ENCODE data around the gene ABO.
"Not testable (repeated sequence)": the region's sequence is repeated elsewhere in the genome, so short reads cannot be mapped to it uniquely, and the experiment has no call there.

The ABO gene

DNA sequence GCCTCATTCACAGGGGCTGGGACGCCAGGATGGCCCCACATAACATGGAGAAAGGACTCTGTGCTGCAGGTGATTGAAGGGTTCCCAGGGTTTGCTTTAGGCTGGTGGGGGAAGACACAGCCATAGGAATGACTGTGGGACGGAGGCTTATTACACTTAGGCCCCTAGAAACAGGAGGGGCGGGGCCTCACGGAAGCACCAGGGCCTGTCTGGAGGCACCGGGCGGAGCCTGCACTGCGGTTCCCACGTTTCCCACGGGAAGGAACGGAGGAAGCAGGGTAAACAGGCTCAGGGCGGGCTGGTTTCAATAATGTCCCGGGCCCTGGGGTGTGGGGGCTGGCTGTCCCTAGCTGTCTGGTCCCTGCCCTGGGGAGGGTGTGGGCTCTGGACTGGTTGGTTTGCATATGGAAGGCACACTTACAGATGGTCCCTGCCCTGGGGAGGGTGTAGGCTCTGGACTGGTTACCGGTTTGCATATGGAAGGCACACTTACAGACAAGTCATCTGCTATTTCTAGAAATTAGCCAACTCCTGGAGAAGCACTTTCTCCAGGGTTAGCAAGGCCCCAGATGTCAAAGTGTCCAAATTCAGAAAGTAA is 51.7 kb downstream of the ABO start:
- DNase-seq = not testable (repeated sequence)

DNA sequence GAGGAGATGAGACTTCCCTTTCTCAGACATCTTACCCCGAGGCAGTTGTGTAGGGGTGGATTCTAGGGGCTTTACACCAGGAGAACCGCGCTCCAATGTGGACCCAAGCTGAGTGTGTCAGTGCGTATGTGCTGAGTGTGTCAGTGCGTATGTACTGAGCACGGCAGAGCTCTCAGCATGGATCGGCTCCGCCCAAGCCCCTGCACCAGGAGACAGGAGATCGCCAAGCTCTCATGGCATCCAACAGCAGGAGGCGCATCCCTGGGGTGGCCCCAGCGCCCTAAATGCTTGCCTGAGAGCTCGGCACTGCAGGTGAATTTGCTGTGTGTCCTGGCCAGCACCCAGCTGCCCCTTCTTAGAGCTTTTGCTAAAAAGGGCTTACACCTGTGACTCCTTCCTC is 53.0 kb downstream of the ABO start:
- DNase-seq = not testable (repeated sequence)

DNA sequence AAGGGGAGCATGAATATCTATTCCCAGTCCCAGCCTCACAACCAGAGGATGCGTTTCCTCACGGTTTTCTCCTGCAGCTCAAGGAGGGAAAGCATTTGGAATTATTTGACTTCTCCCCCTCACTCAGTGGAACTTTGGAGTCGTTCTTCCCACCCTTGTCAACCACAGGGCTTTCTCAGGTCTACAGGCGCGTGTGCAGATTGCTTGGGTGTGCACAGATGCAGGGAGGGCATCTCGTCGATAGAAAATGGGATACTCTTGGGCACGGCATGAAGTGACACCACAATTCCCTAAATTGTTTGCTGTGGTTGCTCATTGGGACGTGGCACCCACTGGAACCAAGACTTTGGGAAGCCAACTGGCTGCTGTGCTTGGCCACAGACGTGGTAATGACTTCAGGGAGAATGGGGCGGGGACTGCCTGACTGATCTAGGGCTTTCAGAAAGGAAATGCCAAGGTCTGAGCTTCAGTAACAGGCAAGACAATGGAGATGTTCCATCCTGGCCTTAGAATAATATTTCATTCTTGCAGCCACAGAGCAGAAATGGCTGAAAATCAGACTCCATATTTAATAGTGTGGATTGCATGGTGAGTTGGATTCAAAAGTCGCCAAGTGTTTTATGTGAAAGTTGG is 53.7 kb downstream of the ABO start:
- DNase-seq = no peak

DNA sequence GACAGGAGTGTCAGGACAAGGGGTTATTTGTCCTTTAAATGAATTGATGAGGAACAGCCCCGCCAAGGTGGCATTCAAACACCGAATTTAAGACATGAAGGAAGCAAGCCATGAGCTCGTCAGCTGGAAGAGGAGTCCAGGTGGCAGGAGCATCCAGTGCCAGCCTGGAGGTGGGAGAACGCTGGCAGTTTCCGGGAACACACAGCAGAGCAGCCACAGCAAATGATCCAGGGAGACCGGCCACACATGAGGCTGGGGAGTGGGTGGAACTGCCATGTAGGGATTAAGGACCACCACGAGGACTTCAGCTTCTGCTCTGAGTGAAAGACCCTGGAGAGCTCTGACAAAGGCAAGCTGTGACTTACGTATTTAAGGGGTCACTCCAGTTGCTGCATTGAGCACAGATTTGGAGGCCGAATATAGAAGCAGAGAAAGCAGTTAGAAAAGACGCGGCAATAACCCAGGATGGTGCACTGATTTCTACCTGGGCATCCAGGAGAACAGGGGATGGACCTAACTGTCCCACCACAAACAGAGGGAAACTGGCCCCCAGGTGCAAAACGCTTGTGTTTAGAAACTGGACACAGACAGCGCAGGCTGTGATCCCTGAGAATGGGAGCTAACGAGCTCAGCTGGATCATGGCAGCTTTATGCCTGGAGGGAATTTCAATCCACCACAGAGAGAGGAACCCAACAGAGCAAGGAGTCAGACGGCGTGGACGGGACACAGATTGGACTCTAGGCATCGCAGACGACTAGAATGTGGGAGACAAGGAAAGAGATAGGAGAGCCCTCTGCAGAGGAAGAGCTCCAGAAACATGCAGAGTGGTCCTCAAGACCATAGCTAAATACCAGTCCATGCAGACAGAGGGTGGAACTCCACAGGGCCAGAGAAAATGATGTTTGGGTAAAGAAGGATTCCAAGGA is 56.7 kb downstream of the ABO start:
- DNase-seq = not testable (repeated sequence)

DNA sequence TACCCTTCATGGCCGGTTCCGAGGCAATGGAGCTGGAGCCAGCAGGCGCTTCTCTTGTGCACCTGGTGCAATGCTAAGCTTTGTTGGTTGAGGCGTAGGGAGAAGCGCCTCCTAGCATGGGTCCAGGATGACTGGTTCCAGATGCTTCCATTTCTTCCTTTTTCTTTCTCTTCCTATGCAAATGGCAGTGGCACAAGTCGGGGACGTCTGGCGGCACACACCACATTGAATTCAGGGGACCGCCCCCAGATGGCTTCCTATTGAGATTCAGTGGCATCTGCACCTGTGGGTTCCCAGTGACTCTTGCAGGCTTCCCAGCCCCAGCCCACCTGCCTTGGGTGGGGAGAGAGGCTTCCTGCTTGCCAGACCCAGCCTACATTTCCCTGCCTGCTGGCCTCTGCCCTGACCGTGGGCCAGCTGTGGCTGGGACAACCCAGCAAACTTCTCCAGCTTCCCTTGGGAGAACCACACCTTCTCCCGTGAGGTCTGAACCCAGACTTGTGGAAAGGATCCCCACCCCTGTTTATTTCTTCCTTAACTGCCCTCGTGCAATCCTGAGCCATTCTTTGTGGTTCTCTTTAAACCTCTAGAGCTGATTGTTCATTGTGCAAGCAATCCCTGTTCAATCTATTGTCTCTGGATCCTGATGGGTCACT is 57.5 kb downstream of the ABO start:
- not testable (repeated sequence) for DNase-seq

DNA sequence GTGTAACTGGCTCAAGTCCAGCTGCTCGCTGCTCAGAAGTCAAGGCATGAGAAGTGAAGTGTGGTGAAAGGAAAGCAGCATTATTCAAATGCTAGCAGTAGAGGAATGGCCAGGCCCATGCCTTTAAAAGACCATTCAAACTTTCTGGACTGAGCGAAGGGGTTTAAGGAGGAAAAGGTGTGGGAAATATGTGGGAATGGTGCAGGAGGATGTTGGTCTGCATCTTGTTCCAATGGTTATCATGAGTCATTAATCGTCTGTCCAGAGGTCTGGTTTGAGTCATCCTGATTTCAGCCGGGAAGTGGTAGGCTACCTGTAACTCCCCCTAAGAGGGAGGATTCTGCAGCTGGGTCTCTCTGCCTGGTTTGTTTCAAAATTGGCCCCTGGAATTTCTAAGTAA is 60.7 kb downstream of the ABO start:
- not testable (repeated sequence) for DNase-seq

DNA sequence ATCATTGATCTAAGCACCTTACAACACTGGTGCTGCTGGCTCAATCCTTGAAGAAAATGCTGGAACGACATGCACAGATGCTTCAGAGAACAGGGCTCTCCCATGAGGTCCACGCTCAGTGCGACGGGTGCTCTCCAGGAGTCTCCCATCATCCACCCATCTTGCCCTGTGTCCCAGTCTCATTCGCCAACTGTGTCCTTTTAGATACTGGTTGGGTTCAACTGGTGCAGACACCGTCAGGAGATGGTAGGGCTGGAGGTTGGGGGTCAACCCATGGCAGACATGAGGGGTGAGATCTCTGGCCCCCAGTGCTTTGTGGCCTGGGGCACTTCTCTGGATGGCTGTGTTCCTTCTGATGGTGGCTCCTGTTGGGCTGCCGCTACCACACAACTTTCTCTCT is 64.4 kb downstream of the ABO start:
- DNase-seq = no peak

DNA sequence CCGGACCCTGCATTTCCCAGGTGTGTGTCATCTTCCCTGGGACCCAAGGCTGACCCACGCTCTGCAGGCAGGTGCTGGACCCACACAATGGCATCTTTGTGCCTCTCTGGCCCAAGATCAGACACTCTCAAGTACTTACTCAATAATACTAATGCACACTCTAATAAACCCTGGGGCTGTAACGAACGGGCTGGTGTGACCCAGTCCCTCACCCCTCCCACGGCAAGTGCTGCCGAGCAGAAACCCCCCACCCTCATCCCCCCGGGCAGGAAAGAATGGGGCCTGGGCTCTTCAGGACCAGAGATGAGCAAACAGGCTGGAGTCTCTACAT is 64.8 kb downstream of the ABO start:
- DNase-seq = no peak

DNA sequence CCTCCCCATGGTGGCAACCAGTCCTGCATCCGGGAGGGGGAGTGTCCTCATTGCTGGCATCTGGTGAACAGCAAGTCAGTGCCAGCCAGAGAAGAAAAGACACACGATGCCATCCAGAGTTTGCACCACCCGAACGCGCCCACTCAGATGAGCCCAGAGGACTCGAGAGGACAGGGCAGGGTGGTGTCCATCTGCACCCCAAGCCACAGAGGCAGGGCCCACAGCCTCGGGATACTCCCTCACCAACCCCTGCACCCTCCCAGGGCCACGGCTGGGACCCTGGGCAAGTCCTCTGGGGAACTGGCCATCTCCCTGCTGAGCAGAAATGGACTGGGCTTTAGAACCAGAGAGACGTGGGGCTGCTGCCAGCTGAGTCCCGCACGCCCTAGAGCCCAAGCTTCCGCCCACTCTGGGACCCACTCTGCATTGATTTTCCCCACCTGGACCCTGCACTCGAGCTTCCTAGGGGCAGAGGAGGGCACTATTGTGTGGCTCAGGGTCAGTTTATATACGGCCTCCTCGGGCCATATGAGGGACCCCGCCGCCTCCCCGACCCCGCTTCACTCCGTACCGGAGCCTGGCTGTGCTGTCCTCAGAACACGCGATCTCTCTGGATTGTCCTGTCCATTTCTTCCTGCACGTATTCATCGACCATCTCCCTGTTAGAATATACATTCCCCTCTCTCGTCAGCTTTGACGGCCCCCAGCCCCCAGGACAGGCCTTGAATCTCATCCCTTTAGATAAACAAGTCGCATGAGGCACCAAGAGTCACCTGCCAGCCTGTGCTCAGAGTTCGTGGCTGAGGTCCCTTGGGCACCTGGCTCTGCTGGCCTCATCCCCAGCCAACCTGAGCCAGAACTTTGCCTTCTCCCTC is 65.4 kb downstream of the ABO start:
- DNase-seq = not testable (repeated sequence)

DNA sequence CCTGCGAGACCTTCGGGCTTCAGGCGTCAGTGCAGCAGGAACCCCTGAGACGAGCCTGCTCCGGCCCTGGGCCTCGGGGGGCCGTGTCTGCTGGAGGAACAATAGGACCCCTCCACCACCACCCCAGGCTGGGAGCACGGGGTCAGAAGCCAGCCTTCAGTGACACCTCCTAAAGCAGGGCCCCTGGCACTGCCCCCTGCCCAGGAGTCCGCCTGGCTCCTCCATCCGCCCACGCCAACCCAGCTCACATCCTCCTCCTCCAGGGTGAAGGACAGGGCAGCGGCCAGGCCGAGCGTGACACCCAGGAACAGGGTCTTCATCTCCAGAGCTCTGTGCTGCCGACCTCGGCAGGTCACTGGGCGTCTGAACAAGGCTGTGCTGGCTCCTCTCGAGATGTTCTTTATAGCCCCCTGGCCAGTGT is 66.1 kb downstream of the ABO start, which contains the start of gene OBP2B:
Gene OBP2B (minus strand): TSS at position 371 of the 421 bp plus-strand sequence. CDS start 51 bp downstream, at position 320.
- DNase-seq = not testable (repeated sequence)

DNA sequence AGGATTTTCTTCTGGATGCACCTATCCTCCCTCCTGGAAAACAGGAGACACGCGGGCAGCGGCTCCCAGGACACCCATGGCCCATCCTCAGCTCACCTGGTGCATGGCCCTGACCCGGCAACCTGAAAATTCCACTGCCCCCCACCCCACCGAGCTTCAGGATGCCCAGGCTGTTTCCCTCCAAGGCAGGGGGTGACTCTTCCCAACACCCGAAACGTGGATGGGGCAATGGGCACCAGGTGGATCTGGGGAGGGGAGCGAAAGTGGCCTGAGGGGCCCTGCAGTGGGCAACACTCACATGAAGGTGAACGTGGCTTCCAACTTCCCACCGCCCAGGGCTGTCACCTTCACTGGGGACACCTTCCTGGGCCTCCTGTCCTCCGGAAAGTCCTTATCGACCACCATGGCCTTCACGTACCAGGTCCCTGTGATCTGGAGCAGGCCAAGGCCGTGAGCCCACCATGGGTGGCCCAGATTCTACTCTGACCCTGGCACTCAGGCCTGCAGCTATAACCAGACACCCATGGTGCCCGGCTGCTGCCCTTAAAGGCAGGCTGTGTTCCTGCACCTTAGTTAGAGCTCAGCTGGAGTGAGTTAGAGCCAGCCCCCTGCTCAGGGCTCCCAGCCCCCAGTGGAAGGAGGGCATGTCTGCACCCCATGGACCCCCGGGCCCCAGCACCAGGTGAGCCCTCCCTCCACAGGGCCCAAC is 66.7 kb downstream of the ABO start:
- not testable (repeated sequence) for DNase-seq

DNA sequence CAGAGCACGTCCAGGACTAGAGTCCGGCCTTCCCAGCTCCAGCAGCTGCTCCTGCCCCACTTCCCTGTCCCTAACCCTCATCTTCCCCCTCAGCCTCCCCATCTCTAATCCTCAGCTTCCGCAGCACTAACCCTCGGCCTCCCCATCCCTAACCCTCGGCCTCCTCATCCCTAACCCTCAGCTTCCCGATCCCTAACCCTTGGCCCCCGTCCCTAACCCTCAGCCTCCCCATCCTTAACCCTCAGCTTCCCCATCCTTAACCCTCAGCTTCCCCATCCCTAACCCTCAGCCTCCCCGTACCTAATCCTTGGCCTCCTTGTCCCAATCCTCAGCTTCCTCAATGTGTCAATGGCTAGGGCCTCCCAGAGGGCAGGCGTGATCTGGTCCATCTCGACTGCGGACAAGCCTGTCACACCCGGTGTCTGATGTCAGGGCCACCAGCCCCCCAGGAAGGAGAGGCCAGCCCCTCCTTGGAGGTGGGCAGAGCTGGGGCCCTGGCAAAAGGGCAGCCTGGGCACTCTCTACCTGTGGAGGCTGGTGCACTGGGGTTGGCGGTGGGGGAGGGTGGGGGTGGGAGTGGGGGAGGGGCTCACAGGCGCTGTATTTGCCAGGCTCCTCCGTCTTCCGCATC is 67.3 kb downstream of the ABO start:
- DNase-seq = no peak

DNA sequence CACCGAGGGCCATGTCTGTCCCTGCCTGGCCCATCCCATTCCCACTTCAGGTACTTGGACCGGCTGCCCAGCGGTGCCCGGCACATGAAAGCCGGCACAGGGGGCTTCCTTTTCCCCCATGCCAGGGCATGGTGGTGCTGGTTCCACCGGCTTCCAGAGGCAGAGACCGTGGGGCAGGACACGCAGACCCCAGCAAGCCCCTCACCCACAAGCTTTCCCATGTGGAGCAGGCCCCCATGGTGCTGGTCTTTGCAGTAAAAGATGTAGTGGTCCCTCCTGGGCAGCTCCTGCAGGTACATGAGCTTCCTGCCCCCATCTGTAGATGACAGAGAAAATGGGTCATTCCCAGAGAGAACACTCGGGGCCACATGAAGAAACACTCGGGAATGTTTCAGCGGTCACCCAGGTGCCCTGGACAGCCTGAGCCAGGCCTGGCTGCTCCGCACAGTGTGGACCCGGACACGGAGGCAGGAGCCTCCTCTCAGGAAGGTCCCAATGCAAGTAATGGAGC is 67.9 kb downstream of the ABO start:
- DNase-seq = no peak

DNA sequence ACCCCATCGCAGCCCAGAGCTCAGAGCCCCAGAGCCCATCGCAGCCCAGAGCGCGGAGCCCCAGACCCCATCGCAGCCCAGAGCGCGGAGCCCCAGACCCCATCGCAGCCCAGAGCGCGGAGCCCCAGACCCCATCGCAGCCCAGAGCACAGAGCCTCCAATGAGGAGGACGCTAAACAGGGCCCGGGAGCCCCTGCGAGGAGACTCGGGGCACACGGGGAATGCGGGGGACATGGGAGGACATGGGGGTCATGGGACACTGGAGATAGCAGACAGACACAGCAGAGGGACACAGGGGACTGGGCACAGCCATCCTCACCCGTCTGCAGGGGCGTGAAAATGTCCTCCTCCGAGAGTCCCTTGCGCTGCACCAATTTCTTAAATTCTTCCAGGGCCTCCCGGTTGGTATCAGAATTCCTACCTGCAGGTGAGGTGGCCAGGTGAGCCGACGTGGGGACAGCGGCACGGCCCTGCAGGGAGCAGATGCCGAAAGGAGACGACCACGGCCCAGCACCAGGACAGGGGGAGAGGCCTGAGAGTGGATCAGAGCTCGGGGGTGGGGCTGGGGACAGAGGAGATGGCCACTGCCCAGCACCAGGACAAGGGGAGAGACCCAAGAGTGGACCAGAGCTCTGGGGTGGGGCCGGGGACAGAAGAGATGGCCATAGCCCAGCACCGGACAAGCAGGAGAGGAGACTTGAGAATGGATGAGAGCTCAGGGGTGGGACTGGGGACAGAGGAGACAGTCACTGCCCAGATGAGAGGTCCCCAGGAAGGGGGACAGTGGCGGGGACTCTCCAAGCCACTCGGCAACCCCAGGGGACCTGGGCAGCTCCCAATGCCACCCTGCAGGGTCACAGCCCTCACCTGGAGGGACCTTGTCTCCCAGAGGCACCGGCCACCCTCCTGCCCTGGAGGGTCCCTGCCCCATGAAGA is 68.7 kb downstream of the ABO start:
- DNase-seq = no peak

DNA sequence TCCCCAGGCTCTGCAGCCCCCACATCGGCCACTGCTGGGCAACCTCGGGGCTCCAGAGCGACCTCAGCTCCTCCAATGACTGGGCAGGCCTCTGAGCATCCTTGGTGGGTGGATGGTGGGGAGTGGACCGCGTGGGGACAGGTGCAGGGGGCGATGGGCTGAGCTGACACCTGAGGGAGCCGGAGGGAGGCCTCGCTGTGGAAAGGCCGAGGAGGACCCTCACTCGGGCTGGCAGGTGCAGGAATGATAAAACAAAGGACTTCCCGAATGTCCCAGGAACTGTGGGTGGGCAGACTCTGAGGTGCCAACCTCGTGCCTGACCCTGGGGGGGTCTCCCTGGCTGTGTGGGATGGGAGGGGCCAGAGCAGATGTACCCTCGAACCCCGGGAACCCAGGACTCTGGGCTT is 69.5 kb downstream of the ABO start:
- not testable (repeated sequence) for DNase-seq

Measured in activated naive CD4-positive, alpha-beta T cell (primary cell).